Endothelial cell of umbilical vein (primary cell): ENCODE data around the gene GJA10. TPM values are rescaled to one million over a fixed set of nuclear protein-coding genes. Genes with fewer than 3 reads are reported as not detected.
A peak's percentile ranks its signal among the peaks of the same experiment; 100 is the strongest.

Experiments used
- BruUV-seq: library from RNA; stranded (reverse); fragments of 400-500 nt; replicated peaks from 2 replicates; lab custom pipeline; 2021; lab: Mats Ljungman, UMichigan
- CTCF ChIA-PET: fragments of 300-600, 350-600 bp; sonication (Branson Sonifier 250); formaldehyde crosslinking; loops from one replicate; lab custom pipeline; 2021; ENCODE audit warnings: antibody characterized with exemption, inconsistent platforms; lab: Charles Lee
- POLR2A ChIA-PET: fragments of 300-600, 350-600 bp; sonication (Branson Sonifier 250); formaldehyde crosslinking; loops from one replicate; lab custom pipeline; 2021; ENCODE audit warnings: antibody characterized with exemption, inconsistent platforms; lab: Charles Lee
- DNase-seq: peaks from one replicate; pipeline ENCODE4 v3.0.0-alpha.2; 2011; ENCODE audit warnings: low read depth, low spot score
- FAIRE-seq: peaks from 2 replicates; lab custom pipeline; 2011; peaks lifted over from hg19 to GRCh38; lab: Jason Lieb, UNC
- H2AFZ ChIP-seq: 2 replicates; pipeline ENCODE4 v1.6.0; 2012; ENCODE audit warnings: low read depth, low read length, control low read depth, inconsistent platforms
- H3K27ac ChIP-seq: 2 replicates; pipeline ENCODE4 v1.5.1; 2011; ENCODE audit warnings: low read depth, mild to moderate bottlenecking, control low read depth, low read length, moderate library complexity; ENCODE audit not compliant: insufficient read depth
- H3K27me3 ChIP-seq, 2 experiments: 2 replicates each; pipeline versions ENCODE4 v1.6.0 to v1.6.1; 2011; ENCODE audit warnings: low read length in 2 of 2, mixed read lengths in 1 of 2; ENCODE audit not compliant: control insufficient read depth in 2 of 2, insufficient read depth in 2 of 2
- H3K36me3 ChIP-seq, 2 experiments: 2 replicates in 1 of 2; 3 replicates in 1 of 2; pipeline ENCODE4 v1.5.1; 2011; ENCODE audit warnings: low read length in 2 of 2, mild to moderate bottlenecking in 1 of 2, moderate library complexity in 1 of 2; ENCODE audit not compliant: control insufficient read depth in 2 of 2, insufficient read depth in 2 of 2; ENCODE audit errors: extremely low read depth in 1 of 2
- H3K4me1 ChIP-seq: 3 replicates; pipeline ENCODE4 v1.5.1; 2011; ENCODE audit warnings: mild to moderate bottlenecking, low read length; ENCODE audit not compliant: control insufficient read depth, insufficient read depth; ENCODE audit errors: extremely low read depth
- H3K4me2 ChIP-seq: 2 replicates; pipeline ENCODE4 v1.6.1; 2011; ENCODE audit warnings: low read length, control low read depth, mixed read lengths; ENCODE audit not compliant: insufficient read depth
- H3K4me3 ChIP-seq, 3 experiments: fragments of 200-600 bp in 1 of 3; sonication (generic), shearing (Covaris generic) in 1 of 3; replicated peaks in 1 of 3; 2 replicates each; pipeline ENCODE4 v1.5.1; 2011 to 2016; ENCODE audit warnings: control low read depth in 3 of 3, low read length in 3 of 3, mild to moderate bottlenecking in 2 of 3, inconsistent platforms in 1 of 3, low read depth in 1 of 3, moderate library complexity in 1 of 3; ENCODE audit not compliant: insufficient read depth in 1 of 3
- H3K79me2 ChIP-seq: 2 replicates; pipeline ENCODE4 v1.6.0; 2012; ENCODE audit warnings: low read length, inconsistent platforms; ENCODE audit not compliant: control insufficient read depth, insufficient read depth
- H3K9ac ChIP-seq: replicated peaks from 2 replicates; pipeline ENCODE3; 2011; ENCODE audit warnings: low read length, control low read depth; ENCODE audit not compliant: insufficient read depth; ENCODE audit errors: extremely low read depth
- H3K9me1 ChIP-seq: replicated peaks from 3 replicates; pipeline ENCODE4 v1.6.0; 2011; ENCODE audit warnings: mild to moderate bottlenecking, low read length; ENCODE audit not compliant: control insufficient read depth, insufficient read depth; ENCODE audit errors: extremely low read depth
- H3K9me3 ChIP-seq: replicated peaks from 2 replicates; pipeline ENCODE4 v1.5.1; 2012; ENCODE audit warnings: low read length, inconsistent platforms; ENCODE audit not compliant: control insufficient read depth, insufficient read depth
- H4K20me1 ChIP-seq: replicated peaks from 2 replicates; pipeline ENCODE3; 2011; ENCODE audit warnings: mild to moderate bottlenecking, low read length; ENCODE audit not compliant: control insufficient read depth, insufficient read depth; ENCODE audit errors: extremely low read depth
- CTCF ChIP-seq, 2 donors: IDR thresholded peaks; 1 replicate in 1 of 2; 2 replicates in 1 of 2; pipeline ENCODE4 v1.5.1; 2011; ENCODE audit warnings: low read length in 2 of 2, mild to moderate bottlenecking in 2 of 2, moderate library complexity in 2 of 2, control low read depth in 1 of 2, inconsistent platforms in 1 of 2, low read depth in 1 of 2; ENCODE audit not compliant: insufficient read depth in 1 of 2; ENCODE audit errors: extremely low read depth in 1 of 2
- EZH2 ChIP-seq: IDR thresholded peaks from 2 replicates; pipeline ENCODE4 v1.6.1; 2012; ENCODE audit warnings: borderline replicate concordance, low read depth, mild to moderate bottlenecking, moderate library complexity, low read length, inconsistent platforms; ENCODE audit not compliant: severe bottlenecking
- FOS ChIP-seq: IDR thresholded peaks from 2 replicates; pipeline ENCODE4 v1.6.1; 2011; ENCODE audit warnings: mild to moderate bottlenecking, low read length, moderate library complexity, borderline replicate concordance; ENCODE audit not compliant: insufficient read depth
- GATA2 ChIP-seq: IDR thresholded peaks from 2 replicates; pipeline ENCODE4 v1.7.0; 2011; ENCODE audit warnings: low read depth, mild to moderate bottlenecking, moderate library complexity, mixed read lengths, low read length; ENCODE audit not compliant: insufficient read length, insufficient read depth
- JUN ChIP-seq: IDR thresholded peaks from 2 replicates; pipeline ENCODE4 v1.6.1; 2011; ENCODE audit warnings: borderline replicate concordance, low read depth; ENCODE audit not compliant: insufficient read length, insufficient read depth
- MAX ChIP-seq: IDR thresholded peaks from 2 replicates; pipeline ENCODE4 v1.6.1; 2011; ENCODE audit not compliant: insufficient read depth, insufficient read length
- MYC ChIP-seq: IDR thresholded peaks from one replicate; pipeline ENCODE4 v1.6.1; 2011; ENCODE audit warnings: mild to moderate bottlenecking, low read depth, low read length
- POLR2A ChIP-seq: IDR thresholded peaks from 2 replicates; pipeline ENCODE4 v1.6.1; 2012; ENCODE audit warnings: low read depth, mild to moderate bottlenecking, control low read depth, low read length
- POLR2AphosphoS5 ChIP-seq: IDR thresholded peaks from 2 replicates; pipeline ENCODE4 v1.6.1; 2012; ENCODE audit warnings: low read depth, mild to moderate bottlenecking, control low read depth, low read length, moderate library complexity; ENCODE audit not compliant: insufficient read depth
- dilution Hi-C: fragments of 300-500 bp; cut with MboI; formaldehyde crosslinking; loops from one replicate; pipeline ENCODE4 v1.15.0; 2019; ENCODE audit warnings: low sequenced_read_pairs; ENCODE audit not compliant: extremely low pct_ligation_motif_present
- intact Hi-C: fragments of 100-400 bp; cut with micrococcal nuclease; formaldehyde crosslinking; loops from one replicate; pipeline ENCODE4 v1.10.0; 2022
- polyA plus RNA-seq, 4 experiments: library from polyadenylated mRNA; depleted of rRNA in 3 of 4; stranded (reverse) in 3 of 4; unstranded in 1 of 4; fragments of >200 nt; gene quantifications; 2 replicates each; pipeline versions ENCODE4 v1.2.1 to v1.2.3, GENCODE V29; 2011 to 2012; ENCODE audit warnings: missing spikeins in 1 of 4
- total RNA-seq: library from RNA; stranded (reverse); gene quantifications from 2 replicates; pipeline ENCODE4 v1.2.3, GENCODE V29; 2021

Gene GJA10
- total and polyA plus RNA-seq, 2 donors (not counting 3 experiments of a cell fraction or from before 2014, with no cell fraction given) = not detected

- intact Hi-C loops = no loop called here
- H3K4me3 ChIP-seq = no peak overlapping the region
- FAIRE-seq = no peak
These were observed 34.3 kb downstream of the GJA10 start for GRCh38 chr6:89928604-89929003.

GRCh38 chr6:89930789-89931188 lies 36.5 kb downstream of the GJA10 start:
- no peak overlapping the region for H3K9ac ChIP-seq
- BruUV-seq = no TSS peak
- no peak for TF ChIP-seq FOS
- no peak for TF ChIP-seq POLR2A
- TF ChIP-seq JUN = no peak
- TF ChIP-seq EZH2 = no peak
- no peak for TF ChIP-seq CTCF (IDR thresholded peaks at IDR 0.05; ENCODE audit: extremely low read depth in 1 of 2, insufficient read depth in 1 of 2, low read depth in 1 of 2, low read length in 2 of 2)
- TF ChIP-seq GATA2 = no peak
- TF ChIP-seq MYC = no peak

More at GRCh38 chr6:89928604-89929003, 34.3 kb downstream of the GJA10 start:
- peak; percentile 29 for DNase-seq
- Histone ChIP-seq H3K27me3 (no peaks in the 10 kb centered on the region), H2AFZ (no peak overlapping the region), H3K9ac (no peak overlapping the region), H3K4me2 (no peak overlapping the region), H4K20me1 (no peaks in the 10 kb centered on the region), H3K27ac (peak overlapping the region; percentile 61), H3K9me3 (no peaks in the 10 kb centered on the region), H3K36me3 (no peaks in the 10 kb centered on the region), H3K79me2 (no peaks in the 10 kb centered on the region), H3K4me1 (peaks cover 14% of the 10 kb centered on the region), H3K9me1 (no peaks in the 10 kb centered on the region)
- TF ChIP-seq EZH2 (no peak), POLR2AphosphoS5 (no peak), MYC (no peak), MAX (no peak), JUN (peak; percentile 11)
- ChIA-PET POLR2A (no interaction called here), CTCF (interaction anchor here (1.0 to 2.1 kb wide), 4 partner anchors 8 to 564 kb away, joined by 3 to 19 read pairs (median 6); no protein-coding TSS in a partner anchor)
- no TSS peak for BruUV-seq
- dilution Hi-C loops = no loop called here

More at GRCh38 chr6:89930789-89931188, 36.5 kb downstream of the GJA10 start:
- peaks cover 14% of the 10 kb centered on the region for H3K4me1 ChIP-seq
- POLR2A ChIA-PET = no interaction called here
- DNase-seq (no peak), FAIRE-seq (no peak)
- intact Hi-C loops (no loop called here), dilution Hi-C loops (no loop called here)
- no peak overlapping the region for H3K27ac ChIP-seq
- no peaks in the 10 kb centered on the region for H3K27me3 ChIP-seq
- no peak overlapping the region for H3K4me3 ChIP-seq
- H4K20me1 ChIP-seq = no peaks in the 10 kb centered on the region
- H2AFZ ChIP-seq = no peak overlapping the region
- CTCF ChIA-PET = interaction anchor here (1.6 to 2.5 kb wide), 2 partner anchors 10 to 548 kb away, joined by 5 to 17 read pairs; no protein-coding TSS in a partner anchor
- H3K9me1 ChIP-seq = no peaks in the 10 kb centered on the region
- no peaks in the 10 kb centered on the region for H3K36me3 ChIP-seq
- H3K4me2 ChIP-seq = no peak overlapping the region
- H3K9me3 ChIP-seq = no peaks in the 10 kb centered on the region
- H3K79me2 ChIP-seq = no peaks in the 10 kb centered on the region
